HEK293T (cell line): Measurements from ENCODE around the gene TRIM23.

ENCODE experiments used
- CTCF ChIA-PET: fragments of 350-600 bp; formaldehyde crosslinking; extraction: SDS; loops from one replicate; lab custom pipeline; 2021; ENCODE audit warnings: antibody characterized with exemption, inconsistent platforms; lab: Yijun Ruan, JAX
- POLR2A ChIA-PET: fragments of 350-600 bp; formaldehyde crosslinking; extraction: SDS; loops from one replicate; lab custom pipeline; 2020; ENCODE audit warnings: antibody characterized with exemption, inconsistent platforms; lab: Yijun Ruan, JAX
- DNase-seq: peaks from one replicate; pipeline ENCODE4 v3.0.0; 2012; ENCODE audit warnings: mixed read lengths; ENCODE audit errors: extremely low spot score
- ARNT ChIP-seq: fragments of 450-650 bp; IDR thresholded peaks from 2 replicates; pipeline ENCODE4 v1.6.1; 2017; ENCODE audit warnings: mild to moderate bottlenecking
- BHLHE40 ChIP-seq: fragments of 450-650 bp; IDR thresholded peaks from 2 replicates; pipeline ENCODE4 v1.6.1; 2016; ENCODE audit warnings: mild to moderate bottlenecking, moderate library complexity, borderline replicate concordance
- CTBP1 ChIP-seq: fragments of 450-650 bp; IDR thresholded peaks from 2 replicates; pipeline ENCODE4 v1.6.1; 2016; ENCODE audit warnings: borderline replicate concordance
- ELF4 ChIP-seq: fragments of 450-650 bp; IDR thresholded peaks from 2 replicates; pipeline ENCODE4 v1.6.1; 2017; ENCODE audit warnings: antibody characterized with exemption
- FOXA1 ChIP-seq: fragments of 450-650 bp; IDR thresholded peaks from 2 replicates; pipeline ENCODE4 v1.6.1; 2016; ENCODE audit warnings: mild to moderate bottlenecking
- FOXK2 ChIP-seq: fragments of 450-650 bp; IDR thresholded peaks from 2 replicates; pipeline ENCODE4 v1.6.1; 2016; ENCODE audit warnings: mild to moderate bottlenecking
- FOXM1 ChIP-seq: fragments of 450-650 bp; IDR thresholded peaks from 2 replicates; pipeline ENCODE4 v1.6.1; 2017; ENCODE audit warnings: mild to moderate bottlenecking, borderline replicate concordance
- HDGF ChIP-seq: fragments of 450-650 bp; IDR thresholded peaks from 2 replicates; pipeline ENCODE4 v1.6.1; 2017; ENCODE audit warnings: antibody characterized with exemption, borderline replicate concordance
- L3MBTL2 ChIP-seq: fragments of 450-650 bp; conservative IDR thresholded peaks from 2 replicates; pipeline ENCODE4 v1.6.1; 2016; ENCODE audit warnings: mild to moderate bottlenecking
- LEF1 ChIP-seq: fragments of 450-650 bp; IDR thresholded peaks from 2 replicates; pipeline ENCODE4 v1.6.1; 2017; ENCODE audit warnings: mild to moderate bottlenecking, borderline replicate concordance
- NFRKB ChIP-seq: fragments of 450-650 bp; IDR thresholded peaks from 2 replicates; pipeline ENCODE4 v1.6.1; 2016; ENCODE audit warnings: mild to moderate bottlenecking, moderate library complexity
- SP1 ChIP-seq: fragments of 450-650 bp; IDR thresholded peaks from 2 replicates; pipeline ENCODE4 v1.6.1; 2017
- SUZ12 ChIP-seq: fragments of 450-650 bp; IDR thresholded peaks from 2 replicates; pipeline ENCODE4 v1.6.1; 2016; ENCODE audit warnings: mild to moderate bottlenecking
- TARDBP ChIP-seq: fragments of 450-650 bp; IDR thresholded peaks from 2 replicates; pipeline ENCODE4 v1.6.1; 2016
- ZNF384 ChIP-seq: fragments of 450-650 bp; IDR thresholded peaks from 2 replicates; pipeline ENCODE4 v1.6.1; 2016
- TF ChIP-seq, protein P1 (sequence below): fragments of 450-650 bp; IDR thresholded peaks from 2 replicates; pipeline ENCODE4 v1.6.1; 2016

TRIM23 gene

DNA sequence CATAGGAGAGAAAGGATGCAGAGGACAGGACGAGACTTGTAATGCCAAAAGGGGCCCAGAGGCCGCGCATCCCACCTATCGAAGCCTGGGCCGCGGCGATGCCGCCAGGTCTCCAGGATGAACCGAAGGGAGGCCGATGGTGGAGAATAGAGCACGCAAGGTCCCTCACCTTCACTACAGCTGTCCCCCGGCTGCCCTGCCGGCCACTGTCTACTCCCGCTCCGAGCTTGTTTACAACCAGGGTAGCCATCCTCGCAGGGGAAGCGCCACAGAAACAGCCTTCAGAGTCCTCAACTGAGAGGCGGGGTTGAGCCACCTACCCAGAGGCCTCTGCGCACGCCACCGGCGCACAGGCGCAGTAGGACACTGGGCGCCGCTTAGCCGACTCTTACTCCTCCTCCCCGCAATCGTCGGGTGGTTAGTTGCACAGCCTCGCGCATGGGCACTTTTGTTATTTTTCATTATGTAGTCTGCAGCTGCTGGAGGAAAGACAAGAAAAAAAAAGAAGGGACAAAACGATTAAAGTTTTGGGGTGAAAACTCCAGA is at the start of gene TRIM23:
TSS of gene TRIM23 (minus strand) at position 309 of the 546 bp plus-strand sequence. CDS start at position 250, 59 bp downstream.
- DNase-seq, result peak; percentile 88
- TF ChIP-seq FOXK2 (peak; percentile 80), L3MBTL2 (peak; percentile 80), SUZ12 (no peak)
- ChIA-PET POLR2A (interaction anchor here (0.6 to 1.6 kb wide), 7 partner anchors 13 to 61 kb away, joined by 3 to 6 read pairs (median 3); partner anchors contain the start of genes CENPK and PPWD1), CTCF (no interaction called here)

DNA sequence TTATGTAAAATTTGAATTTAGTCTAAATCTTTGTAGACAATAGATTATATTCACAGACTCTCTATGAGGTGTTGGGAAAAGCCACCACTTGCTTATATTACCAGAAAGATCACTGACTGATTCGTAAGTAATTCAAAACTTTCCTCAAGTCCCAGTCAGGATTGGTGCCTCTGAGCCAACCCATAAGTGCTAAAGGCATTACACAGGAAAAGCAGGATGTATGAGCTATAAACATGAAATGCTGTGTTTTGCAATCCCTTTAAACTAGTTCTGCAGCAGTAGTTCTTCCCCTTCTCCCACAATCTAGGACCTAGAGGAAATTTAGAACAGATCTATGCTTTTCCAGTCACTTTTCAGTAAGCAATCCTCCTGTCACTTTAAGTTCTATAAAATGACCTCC is 48.7 kb upstream of the TRIM23 start:
- ChIA-PET CTCF (no interaction called here), POLR2A (no interaction called here)
- no peak for DNase-seq
- TF ChIP-seq CTBP1 (no peak), ELF4 (no peak), FOXA1 (no peak), BHLHE40 (no peak), ZNF384 (no peak), SUZ12 (no peak), ARNT (no peak)

GRCh38 chr5:65668696-65669095 is 44.6 kb upstream of the TRIM23 start:
- no peak for DNase-seq
- CTCF ChIA-PET, result no interaction called here
- POLR2A ChIA-PET, result no interaction called here
- TF ChIP-seq NFRKB (no peak), FOXK2 (no peak), ZNF384 (no peak), CTBP1 (no peak), ARNT (no peak), HDGF (no peak), SP1 (no peak), LEF1 (no peak), FOXM1 (no peak), TARDBP (no peak), SUZ12 (no peak), BHLHE40 (no peak)
- TF ChIP-seq, protein P1, sequence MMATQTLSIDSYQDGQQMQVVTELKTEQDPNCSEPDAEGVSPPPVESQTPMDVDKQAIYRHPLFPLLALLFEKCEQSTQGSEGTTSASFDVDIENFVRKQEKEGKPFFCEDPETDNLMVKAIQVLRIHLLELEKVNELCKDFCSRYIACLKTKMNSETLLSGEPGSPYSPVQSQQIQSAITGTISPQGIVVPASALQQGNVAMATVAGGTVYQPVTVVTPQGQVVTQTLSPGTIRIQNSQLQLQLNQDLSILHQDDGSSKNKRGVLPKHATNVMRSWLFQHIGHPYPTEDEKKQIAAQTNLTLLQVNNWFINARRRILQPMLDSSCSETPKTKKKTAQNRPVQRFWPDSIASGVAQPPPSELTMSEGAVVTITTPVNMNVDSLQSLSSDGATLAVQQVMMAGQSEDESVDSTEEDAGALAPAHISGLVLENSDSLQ, result no peak

- DNase-seq, result peak; percentile 49
- POLR2A ChIA-PET, result no interaction called here
- TF ChIP-seq TARDBP, result no peak
- CTCF ChIA-PET, result interaction anchor here (0.7 to 2.3 kb wide), 2 partner anchors 12 to 1004 kb away, joined by 3 to 7 read pairs; no protein-coding TSS in a partner anchor
Measured at GRCh38 chr5:65663804-65664521, 39.8 kb upstream of the TRIM23 start.

GRCh38 chr5:65654713-65655112 is 30.6 kb upstream of the TRIM23 start:
- DNase-seq, result no peak
- POLR2A ChIA-PET, result no interaction called here
- TF ChIP-seq TARDBP (no peak), SUZ12 (no peak), SP1 (no peak)
- CTCF ChIA-PET, result no interaction called here

DNA sequence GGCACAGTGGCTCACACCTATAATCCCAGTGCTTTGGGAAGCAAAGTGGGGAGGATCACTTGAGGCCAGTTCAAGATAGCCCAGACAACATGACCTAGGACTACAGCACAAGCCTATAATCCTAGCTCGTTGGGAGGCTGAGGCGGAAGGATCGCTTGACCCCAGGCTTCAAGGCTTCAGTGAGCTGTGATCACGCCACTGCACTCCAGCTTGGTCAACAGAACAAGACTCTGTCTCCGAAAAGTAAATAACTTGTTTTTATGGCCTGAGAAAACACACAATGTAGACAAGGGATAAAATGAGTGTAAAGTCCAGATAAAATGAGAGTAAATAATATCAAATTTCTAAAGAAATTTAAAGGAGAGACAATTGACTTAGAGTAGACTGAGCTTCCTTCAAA is 27.0 kb upstream of the TRIM23 start:
- CTCF ChIA-PET, result interaction anchor here (1.6 kb wide), 1 partner anchor 13 kb away, joined by 7 read pairs; no protein-coding TSS in a partner anchor

GRCh38 chr5:65647941-65648340 is 23.8 kb upstream of the TRIM23 start:
- ChIA-PET POLR2A (no interaction called here), CTCF (no interaction called here)
- no peak for TF ChIP-seq HDGF
- no peak for TF ChIP-seq SP1
- TF ChIP-seq ELF4, result no peak
- no peak for TF ChIP-seq LEF1
- no peak for TF ChIP-seq FOXM1
- no peak for TF ChIP-seq FOXK2
- no peak for DNase-seq

More for the DNA sequence above, 27.0 kb upstream of the TRIM23 start:
- TF ChIP-seq FOXK2 (no peak), L3MBTL2 (no peak), ELF4 (no peak), SUZ12 (no peak)
- no peak for DNase-seq
- POLR2A ChIA-PET, result interaction anchor here (0.8 kb wide), 1 partner anchor 27 kb away, joined by 3 read pairs; the partner anchor contains the start of gene TRIM23

- POLR2A ChIA-PET, result no interaction called here
- TF ChIP-seq ARNT (no peak), FOXK2 (no peak), FOXM1 (no peak)
- DNase-seq, result no peak
- CTCF ChIA-PET, result no interaction called here
Measured at GRCh38 chr5:65646938-65647337, 22.8 kb upstream of the TRIM23 start.

- ChIA-PET POLR2A (no interaction called here), CTCF (no interaction called here)
- TF ChIP-seq LEF1 (no peak), SUZ12 (no peak), FOXA1 (no peak), ELF4 (no peak), FOXM1 (no peak), SP1 (no peak), ARNT (no peak), ZNF384 (no peak), TARDBP (no peak), NFRKB (no peak), BHLHE40 (no peak), CTBP1 (no peak)
- TF ChIP-seq, protein P1, result no peak
- DNase-seq, result no peak
Measured at GRCh38 chr5:65640240-65640639, 16.1 kb upstream of the TRIM23 start.
